Keratinocyte (primary cell): ENCODE measurements around the gene CCNYL1.

Experiments
- CTCF ChIP-seq, 3 experiments: IDR thresholded peaks in 1 of 3; conservative IDR thresholded peaks in 1 of 3; optimal IDR thresholded peaks in 1 of 3; 2 replicates in 2 of 3; 3 replicates in 1 of 3; pipeline versions ENCODE3 to v1.5.1; 2011; ENCODE audit warnings: low read length in 3 of 3, mild to moderate bottlenecking in 3 of 3, moderate library complexity in 2 of 3, control low read depth in 1 of 3, inconsistent platforms in 1 of 3; ENCODE audit not compliant: insufficient read depth in 2 of 3; ENCODE audit errors: extremely low read depth in 1 of 3
- EZH2 ChIP-seq: IDR thresholded peaks from one replicate; pipeline ENCODE4 v1.6.1; 2012; ENCODE audit warnings: inconsistent platforms, mild to moderate bottlenecking, low read length, moderate library complexity

- no peak for TF ChIP-seq CTCF (optimal IDR thresholded peaks at IDR 0.05 in 1 of 3, IDR thresholded peaks at IDR 0.05 in 1 of 3, conservative IDR thresholded peaks at IDR 0.05 in 1 of 3; ENCODE audit: extremely low read depth in 1 of 3, insufficient read depth in 2 of 3, low read length in 3 of 3)
- no peak for TF ChIP-seq EZH2
Observed at GRCh38 chr2:207743514-207743913, 32.1 kb downstream of the CCNYL1 start.
